BJ (cell line): ENCODE results near the gene INPP5D. TPM values are rescaled to one million over a fixed set of nuclear protein-coding genes. Genes with fewer than 3 reads are reported as not detected.

Source experiments
- CTCF ChIA-PET: fragments of 350-600 bp; formaldehyde crosslinking; extraction: SDS; loops from one replicate; lab custom pipeline; 2021; ENCODE audit warnings: antibody characterized with exemption, inconsistent platforms; lab: Yijun Ruan, JAX
- POLR2A ChIA-PET: fragments of 300-600 bp; sonication (Branson Sonifier 250); formaldehyde crosslinking; extraction: SDS; loops from one replicate; lab custom pipeline; 2021; ENCODE audit warnings: antibody characterized with exemption; lab: Charles Lee
- DNase-seq: peaks from one replicate; pipeline ENCODE4 v3.0.0-alpha.2; 2011; ENCODE audit warnings: low read depth
- H3K27me3 ChIP-seq: 2 replicates; pipeline ENCODE4 v1.6.0; 2011; ENCODE audit warnings: low read length; ENCODE audit not compliant: control insufficient read depth, insufficient read depth
- H3K36me3 ChIP-seq: 2 replicates; pipeline ENCODE4 v1.5.1; 2011; ENCODE audit warnings: low read length; ENCODE audit not compliant: control insufficient read depth, insufficient read depth
- H3K4me3 ChIP-seq: 2 replicates; pipeline ENCODE4 v1.5.1; 2011; ENCODE audit warnings: low read depth, mild to moderate bottlenecking, control low read depth, low read length
- polyA plus RNA-seq: library from polyadenylated mRNA; depleted of rRNA; stranded (reverse); fragments of >200 nt; gene quantifications from 2 replicates; pipeline ENCODE4 v1.2.3, GENCODE V29; 2011
- TF ChIP-seq, protein P1 (sequence below): IDR thresholded peaks from 2 replicates; pipeline ENCODE4 v1.5.1; 2011; ENCODE audit warnings: low read depth, mild to moderate bottlenecking, control low read depth, inconsistent platforms, low read length, moderate library complexity; ENCODE audit not compliant: insufficient read depth

Gene INPP5D
- polyA plus RNA-seq, 1 experiment, result 0.38 TPM

DNA sequence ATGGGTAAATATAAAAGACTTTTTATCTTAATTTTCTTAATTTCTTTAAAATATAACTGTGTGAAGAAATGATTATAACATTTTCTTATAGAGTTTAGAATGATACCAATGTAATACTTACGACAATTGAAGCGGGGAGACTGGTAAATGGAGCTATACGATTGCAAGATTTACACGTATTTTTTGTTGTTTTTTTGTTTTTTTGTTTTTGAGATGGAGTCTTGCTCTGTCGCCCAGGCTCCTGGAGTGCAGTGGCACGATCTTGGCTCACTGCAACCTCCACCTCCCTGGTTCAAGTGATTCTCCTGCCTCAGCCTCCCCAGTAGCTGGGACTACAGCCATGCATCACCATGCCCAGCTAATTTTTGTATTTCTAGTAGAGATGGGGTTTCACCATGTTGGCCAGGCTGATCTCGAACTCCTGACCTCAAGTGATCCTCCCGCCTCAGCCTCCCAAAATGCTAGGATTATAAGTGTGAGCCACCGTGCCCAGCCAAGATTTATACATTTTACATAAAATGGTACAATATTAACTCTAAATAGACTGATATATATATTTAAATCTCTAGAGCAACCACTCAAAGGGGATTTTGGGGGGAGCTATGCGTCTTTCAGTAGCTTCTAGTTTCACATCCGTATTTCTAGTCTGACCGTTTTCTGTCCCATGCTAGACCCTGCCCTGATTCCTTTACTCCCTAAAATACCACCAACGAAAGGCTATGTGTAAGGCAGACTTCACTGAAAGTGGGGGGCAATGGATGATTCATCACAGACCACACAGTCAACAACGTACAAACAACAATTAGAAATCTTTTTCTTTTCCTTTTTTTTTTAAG, 163.1 kb downstream of the INPP5D start:
- H3K27me3 ChIP-seq, result peaks cover 8% of the 10 kb centered on the region
- no peaks in the 10 kb centered on the region for H3K36me3 ChIP-seq
- ChIA-PET CTCF (interaction anchor here (1.0 kb wide), 1 partner anchor 27 kb away, joined by 3 read pairs; no protein-coding TSS in a partner anchor), POLR2A (no interaction called here)
- TF ChIP-seq, protein P1, sequence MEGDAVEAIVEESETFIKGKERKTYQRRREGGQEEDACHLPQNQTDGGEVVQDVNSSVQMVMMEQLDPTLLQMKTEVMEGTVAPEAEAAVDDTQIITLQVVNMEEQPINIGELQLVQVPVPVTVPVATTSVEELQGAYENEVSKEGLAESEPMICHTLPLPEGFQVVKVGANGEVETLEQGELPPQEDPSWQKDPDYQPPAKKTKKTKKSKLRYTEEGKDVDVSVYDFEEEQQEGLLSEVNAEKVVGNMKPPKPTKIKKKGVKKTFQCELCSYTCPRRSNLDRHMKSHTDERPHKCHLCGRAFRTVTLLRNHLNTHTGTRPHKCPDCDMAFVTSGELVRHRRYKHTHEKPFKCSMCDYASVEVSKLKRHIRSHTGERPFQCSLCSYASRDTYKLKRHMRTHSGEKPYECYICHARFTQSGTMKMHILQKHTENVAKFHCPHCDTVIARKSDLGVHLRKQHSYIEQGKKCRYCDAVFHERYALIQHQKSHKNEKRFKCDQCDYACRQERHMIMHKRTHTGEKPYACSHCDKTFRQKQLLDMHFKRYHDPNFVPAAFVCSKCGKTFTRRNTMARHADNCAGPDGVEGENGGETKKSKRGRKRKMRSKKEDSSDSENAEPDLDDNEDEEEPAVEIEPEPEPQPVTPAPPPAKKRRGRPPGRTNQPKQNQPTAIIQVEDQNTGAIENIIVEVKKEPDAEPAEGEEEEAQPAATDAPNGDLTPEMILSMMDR, result no peak
- H3K4me3 ChIP-seq, result no peak overlapping the region
- DNase-seq, result no peak

GRCh38 chr2:233225230-233226068, 165.3 kb downstream of the INPP5D start:
- TF ChIP-seq, protein P1, result no peak
- no peak for DNase-seq
- Histone ChIP-seq H3K36me3 (no peaks in the 10 kb centered on the region), H3K27me3 (peaks cover 2% of the 10 kb centered on the region), H3K4me3 (no peak overlapping the region)
- CTCF ChIA-PET, result interaction anchor here (0.7 kb wide), 1 partner anchor 196 kb away, joined by 3 read pairs; no protein-coding TSS in a partner anchor
- POLR2A ChIA-PET, result no interaction called here

DNA sequence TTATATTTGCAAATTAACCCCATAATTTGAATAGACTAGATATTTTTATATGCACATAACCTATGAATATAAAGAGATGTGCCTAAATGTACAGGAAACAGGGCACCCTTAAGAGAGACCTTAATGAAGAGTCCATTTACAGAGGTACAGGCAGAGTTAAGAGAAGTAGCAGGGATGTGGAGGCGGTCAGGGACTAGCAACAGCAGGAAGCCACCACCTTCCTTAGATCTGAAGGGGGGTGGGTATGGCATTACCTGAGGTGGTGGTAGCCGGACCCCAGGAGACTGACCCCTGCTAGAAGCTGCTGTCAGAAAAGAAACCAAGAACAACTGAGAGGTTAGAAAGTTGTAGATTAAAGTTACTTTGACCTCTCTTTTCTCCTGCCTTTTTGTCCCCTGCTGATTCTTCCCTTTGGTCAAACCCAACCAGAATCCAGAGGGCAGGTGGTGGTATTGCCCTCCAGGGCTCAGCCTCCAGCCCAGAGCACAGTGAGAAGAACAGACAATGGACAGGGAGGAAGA, 166.4 kb downstream of the INPP5D start:
- Histone ChIP-seq H3K27me3 (peaks cover 2% of the 10 kb centered on the region), H3K4me3 (no peak overlapping the region), H3K36me3 (no peaks in the 10 kb centered on the region)
- TF ChIP-seq, protein P1, result no peak
- DNase-seq, result no peak
- ChIA-PET CTCF (interaction anchor here (0.7 kb wide), 1 partner anchor 30 kb away, joined by 3 read pairs; no protein-coding TSS in a partner anchor), POLR2A (no interaction called here)

GRCh38 chr2:233227346-233227978, 167.3 kb downstream of the INPP5D start:
- H3K36me3 ChIP-seq, result no peaks in the 10 kb centered on the region
- no peak for DNase-seq
- ChIA-PET POLR2A (no interaction called here), CTCF (interaction anchor here (0.7 kb wide), 1 partner anchor 31 kb away, joined by 3 read pairs; no protein-coding TSS in a partner anchor)
- H3K4me3 ChIP-seq, result no peak overlapping the region
- peaks cover 2% of the 10 kb centered on the region for H3K27me3 ChIP-seq
- TF ChIP-seq, protein P1, result no peak
